NCI-H446 (cell line): Measurements from ENCODE around the gene TLR6.
"Not testable (repeated sequence)": the region's sequence is repeated elsewhere in the genome, so short reads cannot be mapped to it uniquely, and the experiment has no call there.

Experiments used
- DNase-seq, 2 experiments: peaks; one replicate each; lab custom pipeline; 2025; lab: John Stamatoyannopoulos, UW

Gene TLR6

DNA sequence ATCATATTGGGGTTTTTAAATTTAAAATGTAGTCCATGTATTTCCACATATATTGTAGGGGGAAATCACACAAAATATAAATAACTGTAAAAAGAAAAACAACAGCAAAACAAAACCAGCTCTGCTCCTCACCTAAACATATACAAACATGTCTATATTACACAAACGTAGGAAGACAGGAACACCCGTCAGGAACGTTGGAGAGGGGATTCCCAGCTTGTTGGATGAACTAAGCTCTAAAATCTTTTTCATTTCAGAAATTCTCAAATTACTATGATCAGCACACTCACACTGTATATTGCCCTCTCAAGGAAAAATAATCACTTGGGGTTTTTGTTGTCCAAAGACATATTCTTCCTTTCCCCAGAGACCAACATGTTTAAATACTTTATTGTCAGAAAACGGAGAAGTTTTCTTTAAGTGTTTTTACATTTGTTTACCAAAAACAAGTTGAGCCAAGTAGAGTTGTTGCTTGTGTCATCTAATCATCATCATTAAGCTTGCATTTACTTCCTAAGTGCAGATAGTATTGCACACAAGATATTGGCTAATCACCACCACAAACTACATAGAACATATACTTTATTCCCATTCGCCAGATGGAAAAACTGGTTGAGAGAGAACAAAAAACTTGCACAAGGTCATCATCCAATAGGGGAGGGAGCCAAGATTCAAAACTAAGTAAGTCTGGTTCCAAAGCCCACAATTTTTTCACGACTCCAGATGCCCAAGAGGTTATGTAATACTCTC is 71.4 kb downstream of the TLR6 start:
- no peak for DNase-seq

DNA sequence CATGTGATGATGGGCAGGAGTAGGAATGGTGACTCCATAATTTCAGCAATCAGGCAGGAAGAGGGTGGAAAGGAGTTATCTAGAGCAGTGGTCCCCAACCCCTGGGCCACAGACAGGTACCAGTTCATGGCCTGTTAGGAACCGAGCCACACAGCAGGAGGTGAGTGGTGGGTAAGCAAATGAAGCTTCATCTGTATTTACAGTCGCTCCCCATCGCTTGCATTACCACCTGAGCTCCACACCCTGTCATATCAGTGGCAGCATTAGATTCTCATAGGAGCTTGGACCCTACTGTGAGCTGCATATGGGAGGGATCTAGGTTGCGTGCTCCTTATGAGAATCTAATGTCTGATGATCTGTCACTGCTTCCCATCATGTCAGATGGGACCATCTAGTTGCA is 72.5 kb downstream of the TLR6 start:
- DNase-seq, result no peak

DNA sequence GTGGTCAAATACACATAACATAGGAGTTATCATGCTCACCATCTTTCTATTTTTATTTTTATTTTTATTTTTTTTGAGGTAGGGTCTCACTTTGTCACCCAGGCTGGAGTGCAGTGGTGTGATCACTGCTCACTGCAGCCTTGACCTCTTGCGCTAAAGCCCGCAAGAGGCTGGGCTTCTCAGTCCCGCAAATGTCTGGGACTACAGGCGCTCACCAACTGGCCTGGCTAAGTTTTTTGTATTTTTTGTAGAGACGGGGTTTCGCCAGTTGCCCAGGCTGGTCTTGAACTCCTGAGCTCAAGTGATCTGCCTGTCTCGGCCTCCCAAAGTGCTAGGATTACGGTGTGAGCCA is 73.5 kb downstream of the TLR6 start:
- DNase-seq, result no peak

DNA sequence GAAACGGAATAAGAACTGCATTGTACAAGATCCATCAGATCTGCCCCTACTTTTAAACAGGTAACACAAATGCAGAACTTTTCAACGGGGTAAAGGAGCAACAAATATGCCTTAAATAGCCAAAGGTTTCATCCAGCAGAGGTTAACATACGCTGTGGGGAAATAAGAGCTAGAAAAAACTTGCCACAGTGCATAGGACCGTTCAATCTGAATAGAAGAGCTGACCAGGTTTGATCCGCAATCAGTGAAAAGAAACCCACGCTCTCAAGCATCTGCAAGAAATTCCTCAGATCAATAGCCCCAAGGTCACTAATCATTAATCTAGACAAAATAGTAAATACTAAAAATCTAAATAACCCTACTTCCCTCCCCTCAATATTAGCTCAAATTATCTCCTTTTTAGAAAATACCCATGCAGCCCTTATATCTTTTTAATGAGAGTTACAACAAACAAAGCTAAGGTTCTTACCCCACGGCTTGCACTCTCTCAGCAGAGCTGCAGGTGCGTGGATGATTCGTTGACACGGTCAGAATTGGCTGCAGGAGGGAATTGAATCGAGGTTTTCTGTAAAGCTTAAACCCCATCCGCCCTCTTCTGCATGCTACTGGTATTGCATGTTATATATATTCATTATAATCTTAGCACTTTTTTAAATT is 74.0 kb downstream of the TLR6 start, which contains the start of gene TLR10:
Gene TLR10, minus strand, starts transcription at position 539 of the 657 bp plus-strand sequence. CDS start 7,400 bp downstream, outside the sequence.
- DNase-seq, result peak; percentile 1 to 23

DNA sequence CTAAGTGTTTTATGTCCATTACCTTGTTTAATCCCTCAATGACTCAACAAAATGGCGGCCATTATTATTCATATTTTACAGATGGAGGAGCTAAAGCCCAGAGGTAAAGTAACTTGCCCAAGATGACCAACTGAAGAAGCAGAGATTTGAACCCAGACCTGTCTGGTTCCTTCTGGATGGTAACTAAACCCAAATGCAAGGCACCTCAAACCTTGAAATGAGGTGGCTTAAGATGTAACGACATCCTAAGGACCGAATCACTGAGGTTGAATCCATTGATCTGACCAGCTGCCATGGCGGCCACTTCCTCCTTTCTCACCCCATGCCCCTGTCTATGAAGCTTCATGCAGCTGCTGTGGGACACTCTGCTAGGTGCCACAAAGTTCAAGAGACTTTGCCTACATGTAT is 74.8 kb downstream of the TLR6 start:
- DNase-seq, result no peak

DNA sequence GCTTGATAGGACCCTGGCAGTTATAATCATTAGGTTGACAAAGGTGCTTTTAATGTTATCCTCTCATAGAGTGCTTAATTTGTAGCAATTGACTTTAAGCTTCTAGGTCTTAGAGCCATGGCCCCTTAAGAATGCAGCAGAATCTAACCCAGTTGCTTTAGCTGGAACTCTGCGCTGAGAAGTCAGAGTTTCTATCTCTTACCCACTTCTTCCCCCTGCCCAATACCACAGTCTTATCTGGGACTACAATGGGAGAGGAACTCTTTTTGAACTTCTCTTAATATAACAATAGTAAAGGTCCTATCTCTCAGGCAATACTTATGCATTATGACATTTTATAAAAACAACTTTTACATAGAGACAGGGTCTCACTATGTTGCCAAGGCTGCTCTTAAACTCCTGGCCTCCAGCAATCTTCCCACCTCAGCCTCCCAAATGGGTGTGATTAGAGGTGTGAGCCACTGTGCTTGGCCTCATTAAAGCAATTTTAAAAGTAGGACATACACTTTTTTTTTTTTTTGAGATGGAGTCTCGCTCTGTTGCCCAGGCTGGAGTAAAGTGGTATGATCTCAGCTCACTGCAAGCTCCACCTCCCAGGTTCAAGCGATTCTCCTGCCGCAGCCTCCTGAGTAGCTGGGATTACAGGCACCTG is 75.7 kb downstream of the TLR6 start:
- DNase-seq, result no peak

DNA sequence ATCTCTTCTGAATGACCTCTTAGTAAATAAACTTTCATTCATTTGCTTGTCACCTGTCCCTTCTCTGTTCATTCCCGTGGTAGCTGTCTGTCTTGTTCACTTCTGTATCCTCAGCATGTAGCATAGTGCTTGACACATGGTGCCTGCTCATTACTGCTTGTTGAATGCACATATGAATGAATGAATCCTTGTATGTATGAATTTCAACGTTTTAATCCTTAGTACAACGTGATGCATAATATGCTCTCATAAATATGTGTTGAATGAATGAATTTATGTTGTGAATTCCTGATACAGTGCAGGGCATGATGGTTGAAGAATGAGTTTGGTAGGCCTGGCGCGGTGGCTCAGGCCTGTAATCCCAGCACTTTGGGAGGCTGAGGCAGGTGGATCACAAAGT is 76.8 kb downstream of the TLR6 start:
- no peak for DNase-seq

DNA sequence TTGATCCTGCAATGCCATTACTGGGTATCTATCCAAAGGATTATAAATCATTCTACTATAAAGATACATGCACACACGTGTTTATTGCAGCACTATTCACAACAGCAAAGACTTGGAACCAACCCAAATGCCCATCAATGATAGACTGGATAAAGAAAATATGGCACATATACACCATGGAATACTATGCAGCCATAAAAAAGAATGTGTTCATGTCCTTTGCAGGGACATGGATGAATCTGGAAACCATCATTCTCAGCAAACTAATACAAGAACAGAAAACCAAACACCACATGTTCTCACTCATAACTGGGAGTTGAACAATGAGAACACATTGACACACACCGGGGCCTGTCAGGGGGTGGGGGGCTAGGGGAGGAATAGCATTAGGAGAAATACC is 78.7 kb downstream of the TLR6 start:
- DNase-seq, result not testable (repeated sequence)

DNA sequence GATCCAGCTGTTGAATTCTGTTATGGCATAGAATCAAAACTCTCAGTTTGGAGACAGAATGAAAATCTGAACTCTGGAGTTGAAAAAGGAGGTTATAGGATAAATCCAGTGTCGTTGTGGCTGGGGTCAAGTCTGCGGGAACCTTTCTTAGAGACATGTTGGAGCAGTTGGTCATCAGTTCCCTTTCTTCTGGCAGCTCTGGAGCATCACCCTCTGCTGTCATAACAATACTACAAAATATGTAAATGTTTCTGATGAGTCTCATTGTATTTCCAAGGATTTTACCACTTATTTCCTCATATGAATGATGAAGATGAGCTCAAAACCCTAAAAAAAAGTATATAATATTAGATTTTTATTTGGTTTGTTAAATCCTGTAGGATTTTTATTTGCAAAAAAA is 81.3 kb downstream of the TLR6 start:
- DNase-seq, result no peak

DNA sequence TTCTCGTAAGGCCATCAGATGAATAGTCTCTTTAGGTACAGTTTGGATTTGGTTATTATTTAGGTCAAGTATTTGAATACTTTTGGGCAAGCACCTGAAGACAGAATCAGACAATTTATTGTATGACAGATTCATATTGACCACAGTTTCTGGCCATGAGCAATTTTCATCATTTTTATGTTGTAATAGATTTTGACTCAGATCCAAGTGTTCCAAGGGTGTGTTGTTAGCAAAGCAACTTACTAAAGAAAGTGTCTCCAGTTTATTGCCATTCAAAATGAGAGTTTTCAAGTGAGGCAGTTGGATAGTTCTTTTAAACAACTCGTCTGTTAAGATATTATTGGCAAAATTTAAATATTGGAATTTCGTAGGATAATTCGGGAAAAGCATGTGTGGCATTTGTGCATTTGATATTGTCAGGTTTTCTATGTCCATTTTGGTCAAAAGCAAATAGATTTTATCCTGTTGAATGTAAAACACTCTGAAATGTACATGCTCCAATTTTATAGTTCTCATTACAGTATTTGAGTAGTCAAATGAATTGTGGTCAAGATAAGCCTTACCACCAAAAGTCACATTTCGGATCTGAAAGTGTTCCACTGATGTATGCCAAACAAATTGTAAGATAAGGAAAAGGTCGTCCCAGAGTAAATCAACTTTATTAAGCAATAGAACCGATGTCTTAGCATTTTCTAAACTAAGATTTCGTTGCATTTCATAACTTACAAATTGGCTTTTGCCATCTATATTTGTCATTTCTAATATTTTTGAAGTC is 82.2 kb downstream of the TLR6 start:
- DNase-seq, result no peak
